ENCODE data around the gene TROAP.

The TROAP gene

DNA sequence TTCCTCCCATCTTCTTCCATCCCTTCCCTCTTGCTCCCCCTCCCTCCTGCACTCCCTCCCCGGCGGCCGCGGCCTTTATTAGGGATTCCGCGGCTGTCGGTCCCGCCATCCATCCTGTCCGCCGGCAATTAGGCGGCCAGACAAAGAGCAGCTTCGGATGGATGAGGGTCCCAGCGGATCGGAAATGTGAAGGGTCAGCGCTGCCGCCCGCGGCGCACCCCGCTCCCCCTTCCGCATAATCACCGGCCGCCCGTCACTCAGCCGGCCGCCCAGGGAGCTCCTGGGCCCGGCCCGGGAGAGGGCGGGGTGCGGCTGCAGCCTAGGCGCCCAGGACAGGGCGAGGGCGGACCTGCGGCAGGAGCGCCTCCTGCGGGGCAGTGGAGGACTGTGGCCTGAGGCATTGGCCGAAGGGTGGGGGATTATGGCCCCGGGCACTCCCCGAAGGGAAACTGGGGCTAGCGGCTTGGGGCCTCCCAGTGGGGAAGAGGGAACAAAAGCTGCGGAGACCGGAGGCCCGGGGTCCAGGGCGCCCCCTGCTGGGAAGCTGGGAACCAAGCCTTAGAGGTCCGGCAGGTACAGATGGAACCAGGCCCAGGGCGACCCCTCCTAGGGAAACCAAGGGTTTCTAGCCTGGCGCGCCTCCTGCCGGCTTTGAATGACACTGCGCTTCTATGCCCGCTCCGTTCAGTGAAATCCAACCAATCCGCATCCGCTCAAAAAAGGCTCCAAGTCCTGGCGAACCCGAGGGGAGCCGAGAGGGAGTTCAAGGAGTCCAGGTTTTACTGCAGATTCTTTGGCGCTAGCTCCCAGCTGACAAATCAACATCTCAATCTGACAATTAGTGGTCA, 19.2 kb downstream of the TROAP start:
- Histone ChIP-seq H3K27ac (ENCODE audit: low read depth, low read length) (no peak overlapping the region), H3K9me3 (ENCODE audit: control insufficient read depth in 5 of 5, low read length in 5 of 5) (no peaks in the 10 kb centered on the region), H3K4me3 (ENCODE audit: low read depth in 1 of 5, low read length in 5 of 5) (peak overlapping the region; percentile 40 to 64 (median 52)), H3K27me3 (ENCODE audit: control insufficient read depth in 5 of 5, insufficient read depth in 4 of 5, low read length in 5 of 5) (peaks cover 33 to 68% (median 40%) of the 10 kb centered on the region in 5 donors), H3K9ac (ENCODE audit: low read length in 5 of 5) (peak overlapping the region in 3 of 5 donors; percentile 23 to 71 (median 39)), H3K4me1 (ENCODE audit: control insufficient read depth in 5 of 5, insufficient read depth in 5 of 5, low read length in 5 of 5) (peaks cover 2 to 43% (median 42%) of the 10 kb centered on the region in 5 donors), H3K36me3 (ENCODE audit: control insufficient read depth in 5 of 5, insufficient read depth in 5 of 5, low read length in 5 of 5) (no peaks in the 10 kb centered on the region)

DNA sequence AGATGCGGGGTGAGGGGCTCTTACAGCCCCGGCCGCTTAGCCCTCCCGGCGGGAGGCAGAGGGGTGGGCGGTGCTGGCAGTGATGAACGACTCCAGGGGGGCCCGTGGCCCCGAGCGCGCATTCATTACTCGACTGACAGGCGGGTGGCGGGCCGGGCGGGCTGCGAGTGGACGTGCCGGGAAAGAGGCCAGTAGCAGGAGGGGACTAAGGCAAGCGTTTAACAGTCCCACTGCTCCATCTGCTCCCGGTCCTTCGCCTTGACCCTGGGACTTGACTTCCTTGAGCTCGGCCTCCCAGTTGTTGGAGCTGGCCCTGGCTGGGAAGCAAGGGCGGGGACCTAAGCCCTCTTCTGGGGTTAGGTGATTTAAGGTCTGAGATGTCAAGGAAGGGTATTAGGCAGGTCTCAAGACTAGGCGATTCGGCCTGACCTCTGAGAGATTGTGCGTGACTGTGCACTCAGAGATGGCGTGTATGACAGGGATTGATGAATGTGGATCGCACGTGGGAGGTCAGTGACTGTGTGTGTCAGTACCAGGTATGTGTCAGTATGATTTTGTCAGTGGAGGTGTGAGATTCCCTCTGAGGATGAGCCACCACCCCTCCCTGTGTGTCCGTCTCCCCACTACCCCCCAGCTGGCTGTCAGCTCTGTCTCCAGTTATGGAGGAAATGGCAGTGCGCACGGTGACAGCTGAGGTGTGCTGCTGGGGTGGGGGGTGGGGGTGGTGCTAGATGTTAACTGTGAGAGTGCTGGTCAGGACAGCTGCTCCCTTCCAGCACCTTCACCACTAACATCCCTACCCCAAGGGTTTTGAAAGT, 20.1 kb downstream of the TROAP start:
- Histone ChIP-seq H3K9me3 (ENCODE audit: control insufficient read depth in 5 of 5, low read length in 5 of 5) (no peaks in the 10 kb centered on the region), H3K4me1 (ENCODE audit: control insufficient read depth in 5 of 5, insufficient read depth in 5 of 5, low read length in 5 of 5) (peaks cover 2 to 50% (median 48%) of the 10 kb centered on the region in 5 donors), H3K27me3 (ENCODE audit: control insufficient read depth in 5 of 5, insufficient read depth in 4 of 5, low read length in 5 of 5) (peaks cover 36 to 68% (median 42%) of the 10 kb centered on the region in 5 donors), H3K9ac (ENCODE audit: low read length in 5 of 5) (peak overlapping the region in 2 of 5 donors; percentile 23 to 71), H3K36me3 (ENCODE audit: control insufficient read depth in 5 of 5, insufficient read depth in 5 of 5, low read length in 5 of 5) (no peaks in the 10 kb centered on the region), H3K4me3 (ENCODE audit: low read depth in 1 of 5, low read length in 5 of 5) (peak overlapping the region; percentile 40 to 64 (median 52)), H3K27ac (ENCODE audit: low read depth, low read length) (no peak overlapping the region)

DNA sequence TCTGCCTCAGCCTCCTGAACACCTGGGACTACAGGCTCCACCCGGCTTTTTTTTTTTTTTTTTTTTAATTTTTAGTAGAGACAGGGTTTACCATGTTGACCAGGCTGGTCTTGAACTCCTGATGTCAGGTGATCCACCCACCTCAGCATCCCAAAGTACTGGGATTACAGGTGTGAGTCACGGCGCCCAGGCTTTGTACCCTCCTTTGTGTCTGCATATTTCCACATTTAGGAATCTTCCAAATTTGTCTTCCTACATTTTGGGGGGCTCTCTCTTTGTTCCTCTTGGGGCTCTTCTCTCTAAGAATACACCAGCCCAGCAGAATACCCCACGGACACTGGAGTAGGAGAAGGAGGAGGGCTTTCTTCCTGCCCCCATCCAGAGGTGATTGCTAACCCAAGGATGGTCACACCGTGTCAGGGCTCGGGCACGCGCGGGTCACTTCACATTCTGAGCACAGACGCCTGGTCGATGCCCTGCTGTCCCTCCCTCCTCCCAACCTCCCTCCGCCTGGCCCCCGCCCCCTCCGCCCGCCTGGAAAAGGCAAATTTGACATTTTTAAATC, 21.5 kb downstream of the TROAP start:
- H3K9ac ChIP-seq (ENCODE audit: low read length in 5 of 5) = no peak overlapping the region
- peaks cover 2 to 51% (median 48%) of the 10 kb centered on the region in 5 donors for H3K4me1 ChIP-seq (ENCODE audit: control insufficient read depth in 5 of 5, insufficient read depth in 5 of 5, low read length in 5 of 5)
- no peaks in the 10 kb centered on the region for H3K36me3 ChIP-seq (ENCODE audit: control insufficient read depth in 5 of 5, insufficient read depth in 5 of 5, low read length in 5 of 5)
- no peak overlapping the region for H3K27ac ChIP-seq (ENCODE audit: low read depth, low read length)
- peaks cover 40 to 74% (median 55%) of the 10 kb centered on the region in 5 donors for H3K27me3 ChIP-seq (ENCODE audit: control insufficient read depth in 5 of 5, insufficient read depth in 4 of 5, low read length in 5 of 5)
- H3K9me3 ChIP-seq (ENCODE audit: control insufficient read depth in 5 of 5, low read length in 5 of 5) = no peaks in the 10 kb centered on the region
- H3K4me3 ChIP-seq (ENCODE audit: low read depth in 1 of 5, low read length in 5 of 5) = no peak overlapping the region

DNA sequence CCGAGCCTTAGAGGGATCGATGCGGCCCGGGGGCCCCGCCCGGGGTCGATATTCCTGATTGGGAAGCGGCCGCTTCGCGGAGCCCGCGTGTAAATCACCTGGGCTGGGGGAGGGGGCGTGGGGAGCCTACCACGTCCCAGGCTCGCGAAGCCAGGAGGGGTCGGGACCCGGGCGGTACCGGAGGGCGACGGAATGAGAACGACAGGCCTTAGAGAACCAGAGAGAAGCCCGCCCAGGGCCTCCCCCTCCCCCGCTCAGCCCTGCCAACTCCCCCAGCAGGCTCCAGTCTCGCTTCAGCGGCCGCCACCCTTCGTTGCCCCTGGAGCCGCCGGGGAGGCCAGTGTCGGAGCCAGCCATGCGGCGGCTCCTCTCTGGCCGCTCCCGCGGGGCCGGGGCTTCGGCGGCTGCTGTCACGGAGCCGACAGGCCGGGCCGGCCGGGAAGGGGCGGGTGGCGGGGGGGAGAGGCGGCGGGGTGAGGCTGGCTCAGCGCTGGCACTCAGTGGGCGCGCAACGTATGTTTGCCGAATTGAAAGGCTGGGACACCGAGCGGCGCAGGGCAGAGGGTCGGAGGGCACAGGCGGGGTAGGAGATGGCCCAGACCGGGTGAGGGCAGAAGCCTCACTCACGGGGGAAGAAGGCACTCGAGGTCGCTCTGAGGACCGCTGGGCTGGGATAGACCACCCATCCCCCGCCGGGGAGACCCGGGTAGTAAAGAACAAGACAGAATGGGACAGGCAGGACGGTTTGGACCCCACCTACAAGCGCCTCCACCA, 22.2 kb downstream of the TROAP start:
- no peaks in the 10 kb centered on the region for H3K36me3 ChIP-seq (ENCODE audit: control insufficient read depth in 5 of 5, insufficient read depth in 5 of 5, low read length in 5 of 5)
- peaks cover 2 to 51% (median 48%) of the 10 kb centered on the region in 5 donors for H3K4me1 ChIP-seq (ENCODE audit: control insufficient read depth in 5 of 5, insufficient read depth in 5 of 5, low read length in 5 of 5)
- H3K27me3 ChIP-seq (ENCODE audit: control insufficient read depth in 5 of 5, insufficient read depth in 4 of 5, low read length in 5 of 5) = peaks cover 40 to 73% (median 55%) of the 10 kb centered on the region in 5 donors
- peak overlapping the region in 2 of 5 donors; percentile 1 to 48 for H3K9ac ChIP-seq (ENCODE audit: low read length in 5 of 5)
- no peak overlapping the region for H3K27ac ChIP-seq (ENCODE audit: low read depth, low read length)
- no peaks in the 10 kb centered on the region for H3K9me3 ChIP-seq (ENCODE audit: control insufficient read depth in 5 of 5, low read length in 5 of 5)
- peak overlapping the region in 4 of 5 donors; percentile 36 to 59 (median 46) for H3K4me3 ChIP-seq (ENCODE audit: low read depth in 1 of 5, low read length in 5 of 5)

DNA sequence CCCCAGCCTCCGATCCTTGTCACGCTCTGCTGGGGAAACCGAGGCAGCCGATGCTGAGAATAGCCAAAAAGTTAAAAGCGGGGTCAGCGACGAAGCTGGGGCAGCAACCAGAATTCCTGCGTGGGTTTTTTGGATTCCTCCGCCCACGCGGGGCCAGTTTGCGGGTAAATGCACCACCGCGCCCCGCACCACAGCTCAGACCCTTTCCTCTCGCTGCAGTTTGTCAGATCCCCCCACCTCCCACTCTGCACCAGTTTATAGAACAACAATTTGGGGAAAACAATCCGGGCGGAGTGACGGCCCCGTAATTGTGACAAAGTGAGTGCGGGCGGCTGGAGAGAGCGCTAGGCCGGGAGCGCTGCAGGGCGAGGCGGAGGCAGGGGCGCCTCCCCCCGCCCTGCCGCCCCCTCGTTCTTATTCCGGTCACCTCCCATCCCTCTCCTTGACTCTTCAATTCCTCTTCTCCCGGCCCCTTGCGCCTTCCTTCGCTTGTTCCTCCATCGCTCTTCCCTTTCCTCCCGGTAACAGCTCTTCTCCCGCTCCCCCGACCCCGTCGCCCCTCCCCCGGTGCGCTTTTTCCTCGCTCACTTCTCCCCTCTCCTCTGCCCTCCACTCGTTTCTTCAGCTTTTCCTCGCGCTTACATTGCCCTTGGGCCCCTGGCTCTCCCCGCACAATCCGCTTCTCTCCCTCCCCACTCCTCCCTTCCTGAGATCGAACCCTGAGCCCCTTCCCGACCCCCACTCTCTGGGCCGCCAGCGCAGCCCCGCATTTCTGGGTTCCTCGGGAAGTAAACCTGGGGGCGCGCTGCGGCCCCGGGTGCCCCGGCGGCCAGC, 23.0 kb downstream of the TROAP start:
- H3K27ac ChIP-seq (ENCODE audit: low read depth, low read length) = no peak overlapping the region
- peaks cover 41 to 75% (median 56%) of the 10 kb centered on the region in 5 donors for H3K27me3 ChIP-seq (ENCODE audit: control insufficient read depth in 5 of 5, insufficient read depth in 4 of 5, low read length in 5 of 5)
- no peaks in the 10 kb centered on the region for H3K36me3 ChIP-seq (ENCODE audit: control insufficient read depth in 5 of 5, insufficient read depth in 5 of 5, low read length in 5 of 5)
- H3K4me3 ChIP-seq (ENCODE audit: low read depth in 1 of 5, low read length in 5 of 5) = peak overlapping the region in 4 of 5 donors; percentile 36 to 59 (median 46)
- peaks cover 2 to 51% (median 48%) of the 10 kb centered on the region in 5 donors for H3K4me1 ChIP-seq (ENCODE audit: control insufficient read depth in 5 of 5, insufficient read depth in 5 of 5, low read length in 5 of 5)
- no peaks in the 10 kb centered on the region for H3K9me3 ChIP-seq (ENCODE audit: control insufficient read depth in 5 of 5, low read length in 5 of 5)
- peak overlapping the region in 2 of 5 donors; percentile 1 to 30 for H3K9ac ChIP-seq (ENCODE audit: low read length in 5 of 5)

DNA sequence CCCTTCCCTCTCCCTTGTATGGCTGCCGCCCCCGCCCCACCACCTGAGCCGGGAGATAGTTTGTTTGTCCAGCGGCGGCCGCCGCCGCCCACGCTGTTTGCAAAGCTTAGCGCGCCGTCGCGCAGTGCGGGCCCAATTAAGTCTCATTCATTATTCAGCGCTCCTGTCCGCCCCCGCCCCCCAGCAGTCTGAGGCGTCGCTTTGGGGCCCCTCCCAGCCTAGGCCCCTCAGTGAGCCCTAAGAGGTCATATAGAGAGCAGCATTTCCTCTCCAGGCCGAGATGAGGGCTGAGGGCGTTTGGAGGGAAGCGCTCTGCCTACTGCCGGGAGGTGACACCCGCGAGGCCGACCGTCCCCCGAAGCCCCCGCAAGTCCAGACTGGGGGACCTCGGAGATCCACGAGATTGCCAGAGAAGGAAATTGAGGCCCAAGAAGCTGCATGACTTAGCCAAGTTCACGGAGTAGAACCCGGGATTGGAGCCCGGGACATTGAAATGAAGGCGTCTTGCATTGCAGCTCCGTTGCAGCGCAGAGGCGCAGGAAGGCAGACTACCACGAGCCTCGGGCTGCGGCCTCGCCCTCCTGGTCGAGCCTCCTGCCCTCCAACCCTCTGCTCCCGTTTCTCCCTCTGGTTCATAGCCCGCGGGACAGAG, 23.7 kb downstream of the TROAP start, which contains the start of gene DNAJC22:
DNAJC22 (plus strand) TSS at position 230 of the 652 bp plus-strand sequence. CDS start 1,985 bp downstream, outside the sequence.
- Histone ChIP-seq H3K9me3 (ENCODE audit: control insufficient read depth in 5 of 5, low read length in 5 of 5) (no peaks in the 10 kb centered on the region), H3K36me3 (ENCODE audit: control insufficient read depth in 5 of 5, insufficient read depth in 5 of 5, low read length in 5 of 5) (no peaks in the 10 kb centered on the region), H3K9ac (ENCODE audit: low read length in 5 of 5) (peak within 1 kb of the TSS in 4 of 5 donors; percentile 1 to 67 (median 30)), H3K27ac (ENCODE audit: low read depth, low read length) (no peak within 1 kb of the TSS), H3K4me3 (ENCODE audit: low read depth in 1 of 5, low read length in 5 of 5) (peak within 1 kb of the TSS; percentile 33 to 62 (median 51)), H3K4me1 (ENCODE audit: control insufficient read depth in 5 of 5, insufficient read depth in 5 of 5, low read length in 5 of 5) (peaks cover 2 to 50% (median 46%) of the 10 kb centered on the region in 5 donors), H3K27me3 (ENCODE audit: control insufficient read depth in 5 of 5, insufficient read depth in 4 of 5, low read length in 5 of 5) (peaks cover 46 to 73% (median 59%) of the 10 kb centered on the region in 5 donors)

DNA sequence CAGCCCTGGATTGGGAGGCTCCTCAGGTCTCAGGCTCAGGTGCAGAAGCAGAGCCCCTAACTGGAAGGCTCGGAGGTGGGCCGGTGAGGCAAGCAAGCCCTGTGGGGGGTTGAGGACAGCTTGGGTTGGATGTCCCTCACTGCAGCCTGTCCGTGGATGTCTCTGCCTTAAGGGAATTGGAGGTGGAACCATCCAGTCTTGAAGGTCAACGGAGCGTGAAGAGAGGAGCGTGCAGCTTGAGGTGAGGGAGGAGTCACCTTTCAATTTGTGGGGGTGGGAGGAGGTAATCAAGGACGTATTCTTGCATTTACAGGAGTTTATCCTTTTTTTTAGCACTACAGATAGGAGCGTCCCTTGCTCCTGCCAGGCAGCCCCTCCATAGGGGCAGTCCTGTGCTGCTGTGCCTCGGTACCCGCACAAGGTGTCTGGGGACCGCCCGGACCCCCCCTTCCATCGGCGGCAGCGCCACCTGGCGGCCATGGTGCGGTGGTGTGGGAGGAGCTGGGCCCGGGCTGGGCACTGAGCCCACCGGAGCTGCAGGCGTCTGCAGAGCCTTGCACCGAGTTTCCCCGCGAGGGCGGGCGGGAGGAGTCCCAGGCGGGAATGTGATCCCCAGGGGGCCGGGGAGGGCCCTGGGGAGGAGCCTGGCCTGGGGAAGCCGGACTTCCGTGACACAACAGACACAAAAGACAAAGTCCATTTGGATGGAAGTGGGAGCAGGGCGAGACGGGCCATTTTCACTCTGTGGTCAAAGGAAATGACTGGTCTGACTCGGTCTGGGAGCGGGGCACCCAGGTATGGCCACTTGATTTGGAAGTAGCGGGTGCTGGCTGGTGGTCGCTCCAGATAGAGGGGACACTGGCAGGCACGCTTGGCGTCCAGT, 24.5 kb downstream of the TROAP start:
- peak overlapping the region; percentile 33 to 62 (median 51) for H3K4me3 ChIP-seq (ENCODE audit: low read depth in 1 of 5, low read length in 5 of 5)
- H3K27ac ChIP-seq (ENCODE audit: low read depth, low read length) = no peak overlapping the region
- H3K9me3 ChIP-seq (ENCODE audit: control insufficient read depth in 5 of 5, low read length in 5 of 5) = no peaks in the 10 kb centered on the region
- H3K27me3 ChIP-seq (ENCODE audit: control insufficient read depth in 5 of 5, insufficient read depth in 4 of 5, low read length in 5 of 5) = peaks cover 46 to 68% (median 56%) of the 10 kb centered on the region in 5 donors
- peak overlapping the region in 1 of 5 donors; percentile 67 for H3K9ac ChIP-seq (ENCODE audit: low read length in 5 of 5)
- H3K4me1 ChIP-seq (ENCODE audit: control insufficient read depth in 5 of 5, insufficient read depth in 5 of 5, low read length in 5 of 5) = peaks cover 2 to 43% (median 38%) of the 10 kb centered on the region in 5 donors
- no peaks in the 10 kb centered on the region for H3K36me3 ChIP-seq (ENCODE audit: control insufficient read depth in 5 of 5, insufficient read depth in 5 of 5, low read length in 5 of 5)

DNA sequence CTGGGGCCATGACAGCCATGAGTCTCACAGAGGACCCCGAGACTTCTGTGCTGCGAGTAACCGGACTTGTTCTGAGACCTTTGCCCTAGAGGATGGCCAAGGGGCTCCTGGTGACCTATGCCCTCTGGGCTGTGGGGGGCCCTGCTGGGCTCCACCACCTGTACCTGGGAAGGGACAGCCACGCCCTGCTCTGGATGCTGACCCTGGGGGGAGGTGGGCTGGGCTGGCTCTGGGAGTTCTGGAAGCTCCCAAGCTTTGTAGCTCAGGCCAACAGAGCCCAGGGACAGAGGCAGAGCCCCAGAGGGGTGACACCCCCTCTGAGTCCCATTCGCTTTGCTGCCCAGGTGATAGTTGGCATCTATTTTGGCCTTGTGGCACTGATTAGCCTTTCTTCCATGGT, 25.7 kb downstream of the TROAP start:
- H3K27ac ChIP-seq (ENCODE audit: low read depth, low read length) = no peak overlapping the region
- H3K36me3 ChIP-seq (ENCODE audit: control insufficient read depth in 5 of 5, insufficient read depth in 5 of 5, low read length in 5 of 5) = no peaks in the 10 kb centered on the region
- no peak overlapping the region for H3K9ac ChIP-seq (ENCODE audit: low read length in 5 of 5)
- H3K4me3 ChIP-seq (ENCODE audit: low read depth in 1 of 5, low read length in 5 of 5) = no peak overlapping the region
- H3K9me3 ChIP-seq (ENCODE audit: control insufficient read depth in 5 of 5, low read length in 5 of 5) = no peaks in the 10 kb centered on the region
- peaks cover 0 to 33% (median 28%) of the 10 kb centered on the region in 5 donors for H3K4me1 ChIP-seq (ENCODE audit: control insufficient read depth in 5 of 5, insufficient read depth in 5 of 5, low read length in 5 of 5)
- H3K27me3 ChIP-seq (ENCODE audit: control insufficient read depth in 5 of 5, insufficient read depth in 4 of 5, low read length in 5 of 5) = peaks cover 38 to 65% (median 46%) of the 10 kb centered on the region in 5 donors
